Activated naive CD4-positive, alpha-beta T cell treated with anti-CD3 and anti-CD28 coated beads for 36 hours (primary cell): ENCODE data around the gene RSPH1. TPM values are rescaled to one million over a fixed set of nuclear protein-coding genes. Genes with fewer than 3 reads are reported as not detected.
A peak's percentile ranks its signal among the peaks of the same experiment; 100 is the strongest.

Experiments used
- CTCF ChIA-PET: fragments of 350-600 bp; sonication (Branson Sonifier 250); formaldehyde crosslinking; loops from one replicate; lab custom pipeline; 2021; ENCODE audit warnings: antibody characterized with exemption; lab: Charles Lee
- DNase-seq: peaks from one replicate; pipeline ENCODE4 v3.0.0-alpha.2; 2020
- H3K27ac Mint-ChIP-seq: one replicate; pipeline ENCODE4 v1.8.0; 2021; ENCODE audit warnings: mild to moderate bottlenecking, mixed read lengths
- H3K27me3 Mint-ChIP-seq: one replicate; pipeline ENCODE4 v1.8.0; 2021; ENCODE audit warnings: low read depth, mixed read lengths
- H3K36me3 Mint-ChIP-seq: one replicate; pipeline ENCODE4 v1.8.0; 2021; ENCODE audit warnings: low read depth, mixed read lengths
- H3K4me1 Mint-ChIP-seq: one replicate; pipeline ENCODE4 v1.8.0; 2021; ENCODE audit warnings: low read depth, mixed read lengths
- H3K4me3 Mint-ChIP-seq: one replicate; pipeline ENCODE4 v1.8.0; 2021; ENCODE audit warnings: mild to moderate bottlenecking, moderate library complexity, mixed read lengths
- H3K9me3 Mint-ChIP-seq: one replicate; pipeline ENCODE4 v1.8.0; 2021; ENCODE audit warnings: mixed read lengths
- intact Hi-C: fragments of 100-400 bp; cut with micrococcal nuclease; formaldehyde crosslinking; loops from one replicate; pipeline ENCODE4 v1.15.1; 2023
- total RNA-seq, 2 experiments: library from RNA; stranded (reverse); gene quantifications; one replicate each; pipeline ENCODE4 v1.2.3, GENCODE V29; 2021

Gene RSPH1
- total RNA-seq, 2 experiments from 2014 or later: 0.22 TPM; not detected in 1

DNA sequence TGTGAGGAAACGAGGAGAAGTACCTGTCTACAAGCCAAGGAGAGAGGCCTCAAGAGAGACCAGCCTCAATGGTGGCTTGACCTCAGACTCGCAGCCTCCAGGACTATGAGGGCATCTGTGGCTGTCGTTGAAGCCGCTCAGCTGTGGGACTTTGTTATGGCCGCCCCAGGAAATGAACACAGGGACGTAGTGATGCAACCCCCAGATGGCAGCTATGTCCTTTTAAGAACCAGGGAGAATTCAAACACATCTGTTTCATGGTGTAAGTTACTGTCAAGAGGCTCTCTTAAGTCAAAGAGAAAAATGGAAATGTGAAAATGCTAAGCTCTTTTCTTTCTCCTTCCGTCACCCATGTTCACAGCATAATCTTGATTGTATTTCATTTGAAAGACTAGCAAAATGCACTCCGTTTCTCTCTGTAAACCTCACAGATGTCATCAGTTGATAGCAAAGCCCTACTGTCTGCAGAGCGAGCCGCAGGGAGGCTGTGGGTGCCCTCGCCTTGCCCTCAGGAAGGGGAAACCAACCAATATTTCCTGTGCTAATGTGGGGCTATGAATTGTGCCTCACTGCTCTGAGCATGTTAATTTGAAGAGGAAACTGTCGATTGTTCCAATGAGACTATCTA lies 71.0 kb downstream of the RSPH1 start:
- no peaks in the 10 kb centered on the region for H3K9me3 Mint-ChIP-seq
- H3K4me3 Mint-ChIP-seq: peak overlapping the region; percentile 44
- peaks cover 67% of the 10 kb centered on the region for H3K4me1 Mint-ChIP-seq
- CTCF ChIA-PET: interaction anchor here (1.2 to 2.6 kb wide), 6 partner anchors 9 to 280 kb away, joined by 3 to 9 read pairs (median 6); no protein-coding TSS in a partner anchor
- peak; percentile 75 for DNase-seq
- intact Hi-C loops: loop anchor here (1.0 to 2.0 kb wide), 3 partner anchors 32 to 196 kb away; no protein-coding TSS in a partner anchor
- H3K27me3 Mint-ChIP-seq: no peaks in the 10 kb centered on the region
- H3K27ac Mint-ChIP-seq: peak overlapping the region; percentile 61
- peaks cover 24% of the 10 kb centered on the region for H3K36me3 Mint-ChIP-seq

- H3K36me3 Mint-ChIP-seq: peaks cover 36% of the 10 kb centered on the region
- H3K4me3 Mint-ChIP-seq: no peak overlapping the region
- H3K4me1 Mint-ChIP-seq: peaks cover 76% of the 10 kb centered on the region
- DNase-seq: no peak
- CTCF ChIA-PET: interaction anchor here (0.7 to 3.5 kb wide), 7 partner anchors 12 to 113 kb away, joined by 3 to 20 read pairs (median 4); partner anchors contain the start of gene UBASH3A
- no peaks in the 10 kb centered on the region for H3K9me3 Mint-ChIP-seq
- intact Hi-C loops: loop anchor here (1.0 to 2.0 kb wide), 6 partner anchors 8 to 359 kb away; no protein-coding TSS in a partner anchor
- no peak overlapping the region for H3K27ac Mint-ChIP-seq
- no peaks in the 10 kb centered on the region for H3K27me3 Mint-ChIP-seq
These were observed 72.3 kb downstream of the RSPH1 start for GRCh38 chr21:42423685-42424084.

DNA sequence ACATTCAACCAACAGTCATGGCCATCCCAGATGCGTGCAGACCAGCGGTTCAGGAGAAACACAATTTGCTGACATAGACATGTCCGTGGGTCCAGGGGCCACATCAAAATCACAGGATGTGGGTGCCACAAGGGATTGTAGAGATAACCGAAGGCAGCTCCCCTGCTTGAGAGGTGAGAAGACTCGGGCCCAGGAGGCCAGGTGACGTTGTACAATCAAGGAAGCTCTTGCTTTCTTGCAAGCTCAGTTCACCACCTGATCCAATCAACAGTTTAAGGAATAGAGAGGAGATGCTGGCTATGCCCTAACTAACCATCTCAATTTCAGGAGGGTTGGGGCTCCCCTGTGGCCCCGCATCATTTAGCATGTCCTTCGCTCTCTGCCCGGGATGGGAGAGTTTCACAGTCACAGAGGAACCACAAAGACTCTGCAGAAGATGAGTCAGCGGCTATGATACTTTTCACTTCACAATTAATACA lies 72.8 kb downstream of the RSPH1 start:
- peak overlapping the region; percentile 54 for H3K27ac Mint-ChIP-seq
- H3K9me3 Mint-ChIP-seq: no peaks in the 10 kb centered on the region
- H3K4me1 Mint-ChIP-seq: peaks cover 81% of the 10 kb centered on the region
- no peaks in the 10 kb centered on the region for H3K27me3 Mint-ChIP-seq
- intact Hi-C loops: loop anchor here (1.0 to 2.0 kb wide), 4 partner anchors 8 to 358 kb away; no protein-coding TSS in a partner anchor
- CTCF ChIA-PET: interaction anchor here (0.7 to 3.5 kb wide), 7 partner anchors 12 to 113 kb away, joined by 3 to 20 read pairs (median 4); partner anchors contain the start of gene UBASH3A
- peak overlapping the region; percentile 29 for H3K4me3 Mint-ChIP-seq
- peak; percentile 77 for DNase-seq
- peaks cover 41% of the 10 kb centered on the region for H3K36me3 Mint-ChIP-seq

Other genes starting within 250 kb of the RSPH1 start
- not detected for gene TFF3, start 180.8 kb downstream of the RSPH1 start, total RNA-seq
- not detected for gene TFF2, start 145.2 kb downstream of the RSPH1 start, total RNA-seq
- gene TFF1, start 129.7 kb downstream of the RSPH1 start, total RNA-seq: not detected
- 10 to 100 TPM; 10.9 to 11.5 TPM for gene TMPRSS3, start 100.2 kb downstream of the RSPH1 start, total RNA-seq
- gene UBASH3A, start 92.3 kb downstream of the RSPH1 start, total RNA-seq: 10 to 100 TPM; 13.5 to 14.9 TPM
- gene SLC37A1, start 17.6 kb upstream of the RSPH1 start, total RNA-seq: 10 to 100 TPM; 18.4 to 18.7 TPM
- 1 to 10 TPM; 6.3 to 7.4 TPM for gene PDE9A, start 157.4 kb upstream of the RSPH1 start, total RNA-seq